HG03280 (cell line): Measurements from ENCODE around the gene PGLYRP4.
"Not testable (repeated sequence)": the region's sequence is repeated elsewhere in the genome, so short reads cannot be mapped to it uniquely, and the experiment has no call there.

Experiments used
- ATAC-seq: cut with Tn5 transposase; IDR thresholded peaks from one replicate; pipeline ENCODE4 v1.9.1; 2021; ENCODE audit warnings: mild to moderate bottlenecking, moderate library complexity; ENCODE audit not compliant: unreplicated experiment

Gene PGLYRP4

DNA sequence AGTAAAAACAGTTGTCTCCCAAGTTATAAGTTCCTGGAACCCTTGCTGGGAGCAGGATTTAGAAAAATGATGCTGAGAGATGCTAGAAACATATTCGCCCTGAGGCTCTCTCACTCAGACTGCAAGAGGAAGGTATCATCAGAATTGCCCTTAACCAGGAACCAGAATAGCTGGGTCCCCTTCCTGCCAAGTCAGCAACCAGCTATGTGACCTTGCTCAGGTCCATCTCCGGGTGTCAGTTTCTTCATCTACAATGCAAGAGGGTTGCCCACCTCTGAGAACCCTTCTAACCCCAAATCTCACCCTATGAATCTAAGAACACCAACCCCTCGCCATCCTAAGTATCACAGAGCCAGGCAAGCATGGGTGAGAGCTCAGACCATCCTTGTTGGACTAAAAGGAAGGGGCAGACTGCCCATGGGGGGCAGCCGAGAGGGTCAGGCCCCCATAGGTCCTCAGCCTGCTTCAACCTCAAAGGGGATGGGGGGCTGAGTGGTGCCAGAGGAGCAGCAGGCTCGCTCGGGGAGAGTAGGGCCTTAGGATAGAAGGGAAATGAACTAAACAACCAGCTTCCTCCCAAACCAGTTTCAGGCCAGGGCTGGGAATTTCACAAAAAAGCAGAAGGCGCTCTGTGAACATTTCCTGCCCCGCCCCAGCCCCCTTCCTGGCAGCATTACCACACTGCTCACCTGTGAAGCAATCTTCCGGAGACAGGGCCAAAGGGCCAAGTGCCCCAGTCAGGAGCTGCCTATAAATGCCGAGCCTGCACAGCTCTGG is 8.6 kb upstream of the PGLYRP4 start:
- ATAC-seq, result no peak

DNA sequence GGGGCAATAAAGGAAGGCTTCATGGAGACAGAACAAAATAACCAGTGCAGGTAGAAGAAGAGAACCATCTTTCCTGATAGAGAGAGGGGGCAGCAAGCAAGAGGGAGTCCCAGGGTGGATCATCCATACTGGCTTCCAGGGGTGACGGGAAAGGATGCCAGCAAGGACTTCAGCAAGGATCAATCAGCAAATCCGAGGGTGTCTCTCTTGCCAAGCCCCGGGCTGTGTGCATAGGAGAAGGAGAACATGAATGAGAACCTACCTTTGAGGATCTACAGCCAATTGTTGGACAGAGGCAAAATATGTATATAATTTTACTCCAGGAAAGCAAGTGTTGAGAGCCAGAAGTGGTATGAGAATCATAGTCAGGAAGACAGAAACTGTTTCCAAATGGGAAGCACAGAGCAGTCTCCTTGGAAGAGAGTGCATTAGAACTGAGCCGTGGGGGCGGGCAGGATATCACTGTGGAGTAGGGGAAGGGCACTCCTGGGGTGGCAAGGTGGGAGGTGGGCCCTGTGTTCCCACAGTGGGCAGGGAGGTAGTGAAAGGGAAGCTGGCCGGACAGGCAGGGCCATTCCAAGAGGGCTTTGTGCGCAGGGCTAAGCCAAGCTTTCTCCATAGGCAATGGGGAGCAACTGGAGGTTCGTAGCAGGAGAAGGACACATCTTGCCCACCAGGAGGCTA is 7.9 kb upstream of the PGLYRP4 start:
- ATAC-seq, result no peak

DNA sequence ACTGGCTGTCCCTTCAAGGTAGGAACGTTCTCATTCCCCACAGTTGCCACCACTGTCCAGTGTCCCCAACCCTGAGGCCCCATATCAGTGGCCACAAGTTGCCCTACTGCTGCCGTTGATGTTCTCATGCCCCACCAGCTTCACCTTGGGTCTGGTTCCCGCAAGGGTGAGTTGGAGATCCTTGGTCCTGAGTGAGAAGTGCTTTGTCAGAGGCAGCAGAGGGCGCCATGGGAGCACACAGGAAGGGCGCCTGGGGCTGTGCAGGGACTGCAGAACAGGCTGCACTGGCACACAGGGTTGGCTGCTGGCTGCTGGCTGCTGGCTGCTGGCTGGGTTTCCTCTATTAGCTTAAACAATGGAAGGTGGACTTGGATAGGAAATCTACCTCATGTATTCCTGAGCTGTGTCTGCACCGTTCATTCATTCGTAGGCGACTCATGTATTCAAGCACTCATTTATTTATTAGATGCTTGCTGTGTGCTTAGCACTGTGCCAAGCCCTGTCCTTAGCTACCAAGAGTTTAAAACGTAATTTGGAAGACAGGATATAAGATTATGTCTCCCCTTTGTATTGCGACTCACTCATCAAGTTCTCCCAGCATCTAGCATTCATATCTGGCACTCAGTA is 6.9 kb upstream of the PGLYRP4 start:
- no peak for ATAC-seq

DNA sequence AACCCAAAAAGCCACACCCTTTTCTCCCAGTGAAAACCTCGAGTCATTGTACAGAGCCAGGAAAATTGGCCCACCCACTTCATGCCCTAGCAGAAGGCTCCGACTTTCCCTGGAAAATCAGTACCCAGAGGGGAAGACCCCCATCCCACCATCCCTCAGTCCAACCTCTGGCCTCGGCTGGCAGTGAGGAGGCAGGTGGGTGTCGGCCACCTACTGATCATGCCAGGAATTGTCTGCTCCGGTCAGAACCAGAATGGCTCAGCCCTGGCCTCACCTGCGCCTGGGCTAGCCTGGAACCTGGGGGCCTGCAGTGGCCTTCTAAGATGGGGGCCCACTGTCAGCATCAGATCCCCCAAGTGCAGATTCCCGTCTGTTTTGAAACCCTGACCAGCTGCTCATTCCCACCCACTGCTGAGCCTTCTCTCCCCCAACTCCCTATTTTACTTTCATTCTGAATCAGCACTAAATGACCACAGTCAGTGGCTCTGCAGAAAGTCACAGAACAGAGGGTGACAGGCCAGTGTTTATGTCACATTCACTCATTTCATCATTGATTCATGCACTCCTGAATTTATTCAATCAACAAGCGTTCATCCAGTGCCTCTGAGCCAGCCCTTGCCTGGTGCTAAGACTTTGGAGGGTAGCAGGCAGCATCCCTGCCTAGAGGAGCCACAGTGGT is 6.0 kb upstream of the PGLYRP4 start:
- no peak for ATAC-seq

DNA sequence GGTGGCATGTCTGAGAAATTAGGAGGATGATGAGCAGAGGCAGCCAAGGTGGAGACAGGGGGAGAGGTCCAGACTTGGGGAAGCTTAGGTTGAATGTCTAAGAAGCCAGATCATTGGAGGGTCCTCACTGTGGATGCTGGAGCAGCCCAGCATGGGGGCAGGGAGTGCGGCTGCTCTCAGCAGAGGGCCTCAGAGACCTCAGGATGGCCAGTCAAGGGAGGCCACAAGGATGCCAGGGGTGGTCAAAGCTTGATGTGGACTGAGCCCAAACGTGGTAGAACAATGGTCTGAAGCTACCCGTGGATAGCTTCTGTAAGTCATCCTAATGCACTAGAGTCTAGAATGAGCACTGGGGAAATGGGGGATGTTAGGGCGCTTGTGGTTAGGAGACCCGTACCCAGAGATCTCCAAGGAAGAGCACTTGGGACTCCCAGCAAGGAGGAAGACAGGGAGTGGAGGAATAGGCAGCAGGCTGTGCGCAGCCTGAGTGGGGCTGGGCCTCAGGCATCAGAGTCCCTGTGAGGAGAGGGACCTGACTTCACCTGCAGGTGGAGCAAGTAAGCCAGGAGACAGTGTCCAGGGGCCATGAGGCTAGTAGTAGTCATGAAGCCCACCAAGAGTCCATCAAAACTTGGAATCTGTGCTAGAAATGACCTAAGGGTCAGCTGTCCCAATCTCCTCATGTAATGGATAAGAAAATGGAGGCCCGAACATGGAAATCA is 4.7 kb upstream of the PGLYRP4 start:
- no peak for ATAC-seq

DNA sequence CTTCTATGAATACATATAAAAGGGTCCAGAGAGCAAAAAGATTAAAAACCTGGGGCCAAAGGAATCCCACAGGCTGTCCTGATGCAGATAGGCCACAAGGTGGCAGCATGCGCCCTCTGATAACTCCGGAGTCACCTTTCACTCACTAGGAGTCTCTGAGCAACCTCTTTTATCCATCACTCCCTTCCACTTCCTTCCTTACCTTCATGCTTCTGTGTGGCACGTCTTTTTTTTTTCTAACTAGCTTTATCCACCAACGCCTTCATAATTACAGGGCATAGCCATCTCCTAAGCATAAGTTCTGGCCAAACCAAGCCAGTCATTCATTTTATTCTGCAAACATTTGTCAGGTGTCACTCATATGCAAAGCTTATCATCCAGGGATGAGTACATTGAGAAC is 3.9 kb upstream of the PGLYRP4 start:
- no peak for ATAC-seq

DNA sequence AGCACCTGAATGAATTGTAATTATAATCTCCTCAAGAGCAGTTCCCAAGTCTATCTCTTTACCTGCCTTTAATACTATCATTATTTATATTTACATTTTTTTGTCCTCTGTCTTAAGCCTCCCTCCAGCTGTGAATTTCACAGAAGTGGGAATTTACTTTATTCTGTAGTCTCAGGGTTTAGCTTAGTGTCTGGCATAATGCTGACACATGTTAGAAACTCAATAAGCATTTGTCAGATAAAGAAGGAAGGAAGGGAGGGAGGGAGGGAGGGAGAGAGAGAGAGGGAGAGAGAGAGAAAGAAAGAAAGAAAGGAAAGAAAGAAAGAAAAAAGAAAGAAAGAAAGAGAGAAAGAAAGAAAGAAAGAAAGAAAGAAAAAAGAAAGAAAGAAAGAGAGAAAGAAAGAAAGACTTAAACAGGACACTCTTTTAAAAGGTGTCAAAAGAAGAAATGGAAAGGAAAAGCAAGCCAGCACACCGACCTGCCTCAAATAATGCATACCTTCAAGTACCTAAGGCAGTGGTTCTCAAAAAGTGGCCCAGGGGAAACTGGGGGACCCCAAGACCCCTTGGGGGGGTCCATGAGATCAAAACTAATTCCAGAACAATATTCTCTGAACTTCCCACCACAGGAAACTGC is 1.8 kb upstream of the PGLYRP4 start:
- ATAC-seq, result no peak

DNA sequence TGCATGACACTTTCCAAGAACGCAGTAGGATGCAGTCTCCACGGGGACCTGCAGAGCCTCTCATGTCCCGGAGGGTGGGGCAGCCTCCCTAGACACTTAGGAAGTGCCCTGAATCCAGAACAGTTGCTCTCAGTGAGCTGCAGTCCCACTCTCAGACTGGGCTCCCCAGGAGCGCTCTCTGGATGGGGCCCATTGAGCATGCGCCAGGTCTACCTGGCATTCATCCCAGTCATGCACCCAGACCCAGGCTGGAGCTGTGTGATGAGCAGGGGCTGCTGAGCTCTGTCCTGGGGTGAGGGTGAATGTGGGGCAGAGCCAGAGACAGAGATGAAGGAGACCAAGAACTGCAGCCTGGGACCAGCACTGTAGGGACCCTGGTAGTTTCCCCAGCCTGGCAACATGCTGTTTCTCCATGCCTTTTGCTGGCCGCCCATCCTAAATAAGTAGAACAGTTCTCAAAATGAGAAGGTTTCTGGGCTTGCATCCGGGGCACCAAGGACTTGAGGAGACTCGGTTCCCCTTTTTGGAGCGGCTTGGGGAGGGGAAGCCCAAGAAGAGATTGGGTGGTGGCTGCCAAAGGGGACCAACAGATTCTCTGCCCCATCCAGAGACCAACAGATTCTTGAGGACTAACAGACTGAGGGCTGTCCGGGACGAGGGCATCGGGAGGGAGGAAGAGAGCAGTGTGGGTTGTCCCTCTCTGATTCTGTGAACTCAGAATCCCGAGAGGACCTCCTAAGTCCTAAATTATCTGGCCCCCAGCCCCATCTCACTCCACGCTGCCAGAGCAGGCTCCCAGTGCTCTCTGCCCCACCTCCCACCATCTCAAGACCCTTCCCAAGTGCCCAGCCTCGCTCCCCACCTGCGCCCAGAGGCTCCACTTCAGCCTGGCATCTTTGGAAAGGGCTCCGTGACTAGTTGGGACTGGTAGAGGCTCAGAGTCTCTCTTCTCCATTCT is 1.0 kb upstream of the PGLYRP4 start:
- no peak for ATAC-seq

DNA sequence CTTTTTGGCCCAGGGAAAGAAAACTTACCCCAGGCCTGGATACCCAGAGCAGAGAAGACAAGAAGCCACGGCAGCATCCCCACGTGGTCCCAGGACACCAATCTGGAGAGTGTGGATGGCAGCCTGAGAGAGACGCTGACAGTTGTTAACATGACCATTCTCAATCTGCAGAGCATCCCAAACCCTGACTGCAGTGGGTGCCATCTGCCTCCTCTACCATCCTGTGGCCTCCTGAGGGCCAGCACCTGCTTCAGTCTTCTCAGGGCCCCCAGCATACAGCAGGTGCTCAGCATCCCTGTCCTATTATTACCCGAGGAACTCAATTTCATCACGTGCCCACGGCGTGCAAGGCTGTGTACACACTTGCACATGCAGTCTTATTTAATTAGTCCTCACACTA is 785 bp downstream of the PGLYRP4 start:
- ATAC-seq, result no peak

DNA sequence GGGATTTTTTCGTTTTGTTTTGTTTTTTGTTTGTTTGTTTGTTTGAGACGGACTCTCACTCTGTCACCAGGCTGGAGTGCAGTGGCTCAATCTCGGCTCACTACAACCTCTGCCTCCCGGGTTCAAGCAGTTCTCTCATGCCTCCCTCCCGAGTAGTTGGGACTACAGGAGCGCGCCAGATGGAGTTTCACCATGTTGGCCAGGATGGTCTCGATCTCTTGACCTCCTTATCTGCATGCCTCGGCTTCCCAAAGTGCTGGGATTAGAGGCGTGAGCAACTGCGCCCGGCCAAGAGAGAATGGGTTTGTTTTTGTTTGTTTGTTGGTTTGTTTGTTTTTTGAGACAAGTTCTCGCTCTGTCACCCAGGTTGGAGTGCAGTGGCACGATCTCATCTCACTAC is 1.6 kb downstream of the PGLYRP4 start:
- ATAC-seq, result not testable (repeated sequence)

DNA sequence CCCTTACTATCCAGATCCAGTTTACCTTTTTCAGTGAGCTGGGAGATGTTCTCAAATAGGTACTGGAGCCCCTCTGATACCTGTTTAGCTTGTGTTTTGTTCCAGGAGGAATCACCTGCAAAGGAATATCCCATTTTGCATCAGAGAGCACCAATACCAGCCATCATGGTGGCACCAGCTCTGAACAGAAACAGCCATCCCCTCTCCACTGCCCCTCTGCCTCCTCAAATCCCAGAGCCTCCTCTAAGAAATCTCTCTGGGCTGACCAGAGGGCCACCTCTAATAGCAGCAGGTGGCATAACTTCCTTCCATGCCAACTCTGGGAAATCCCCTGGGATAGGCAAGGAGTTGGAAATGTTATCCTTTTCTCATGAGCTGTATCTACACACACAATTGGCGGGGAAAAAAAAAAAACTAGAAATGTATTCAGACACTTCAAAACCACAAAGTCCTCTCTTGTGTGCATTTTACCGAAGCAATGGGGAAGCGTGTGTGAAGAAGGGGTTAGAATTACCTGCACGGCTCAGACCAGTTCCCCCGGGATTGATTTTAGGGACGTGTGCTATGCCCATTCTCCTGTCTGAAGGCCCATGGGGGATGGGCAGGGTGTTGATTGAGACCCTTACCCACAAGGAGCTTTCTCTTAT is 2.4 kb downstream of the PGLYRP4 start:
- ATAC-seq, result no peak

DNA sequence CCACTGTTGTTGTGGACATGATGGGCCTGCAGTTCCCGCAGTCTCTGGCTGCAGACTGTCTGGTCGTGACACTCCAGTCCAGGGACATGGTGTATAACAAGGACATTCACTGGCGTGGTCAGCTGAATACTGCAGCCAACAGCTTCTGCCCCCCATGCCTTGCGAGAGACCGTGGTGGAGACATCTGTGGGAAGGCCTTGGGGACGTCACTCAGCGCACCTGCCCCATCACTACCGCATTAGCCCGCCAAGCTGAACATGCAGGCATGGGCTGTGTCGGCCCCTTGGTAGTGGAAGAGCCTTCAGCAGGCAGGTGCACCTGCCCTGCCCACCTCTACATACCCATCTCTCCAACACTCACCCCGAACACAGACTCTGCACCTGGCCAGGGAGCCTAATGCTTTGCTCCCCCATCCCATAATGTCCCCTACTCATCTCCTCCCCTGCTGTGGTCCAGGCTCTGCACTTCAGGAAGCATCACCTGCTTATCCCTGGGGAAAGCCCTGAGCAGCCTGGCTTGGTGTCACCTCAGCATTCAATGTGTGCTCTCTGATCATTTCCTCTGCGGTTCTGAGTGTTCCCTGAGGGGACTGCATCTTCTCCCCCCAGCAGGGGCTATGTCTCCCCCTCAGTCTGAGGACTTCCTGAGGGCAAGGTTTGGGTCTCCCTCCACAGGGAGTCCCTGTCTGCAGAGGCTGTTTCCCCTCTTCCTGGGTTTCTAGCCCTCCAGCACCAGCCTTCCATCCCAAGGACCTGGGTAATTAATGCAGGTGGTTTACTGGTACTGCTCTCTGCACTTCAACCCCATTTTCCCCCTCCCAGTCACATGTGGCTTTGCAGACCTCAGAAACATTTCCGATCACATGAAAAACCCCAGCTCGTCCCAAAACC is 3.2 kb downstream of the PGLYRP4 start:
- no peak for ATAC-seq

DNA sequence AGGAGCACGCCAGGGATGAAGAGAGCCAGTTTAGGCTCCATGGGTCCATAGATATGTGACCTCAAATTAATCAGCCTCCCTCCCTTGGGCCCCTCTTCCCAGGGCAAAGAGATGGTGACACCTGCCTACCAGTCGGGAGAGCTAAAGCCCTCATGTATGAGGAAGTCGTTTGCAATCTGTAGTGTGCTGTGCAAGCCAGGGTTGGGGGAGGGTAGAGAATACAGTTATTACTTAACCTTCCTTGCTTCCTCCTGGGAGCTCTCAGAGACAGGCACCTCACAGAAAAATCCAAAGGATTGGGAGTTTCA is 4.0 kb downstream of the PGLYRP4 start:
- no peak for ATAC-seq

DNA sequence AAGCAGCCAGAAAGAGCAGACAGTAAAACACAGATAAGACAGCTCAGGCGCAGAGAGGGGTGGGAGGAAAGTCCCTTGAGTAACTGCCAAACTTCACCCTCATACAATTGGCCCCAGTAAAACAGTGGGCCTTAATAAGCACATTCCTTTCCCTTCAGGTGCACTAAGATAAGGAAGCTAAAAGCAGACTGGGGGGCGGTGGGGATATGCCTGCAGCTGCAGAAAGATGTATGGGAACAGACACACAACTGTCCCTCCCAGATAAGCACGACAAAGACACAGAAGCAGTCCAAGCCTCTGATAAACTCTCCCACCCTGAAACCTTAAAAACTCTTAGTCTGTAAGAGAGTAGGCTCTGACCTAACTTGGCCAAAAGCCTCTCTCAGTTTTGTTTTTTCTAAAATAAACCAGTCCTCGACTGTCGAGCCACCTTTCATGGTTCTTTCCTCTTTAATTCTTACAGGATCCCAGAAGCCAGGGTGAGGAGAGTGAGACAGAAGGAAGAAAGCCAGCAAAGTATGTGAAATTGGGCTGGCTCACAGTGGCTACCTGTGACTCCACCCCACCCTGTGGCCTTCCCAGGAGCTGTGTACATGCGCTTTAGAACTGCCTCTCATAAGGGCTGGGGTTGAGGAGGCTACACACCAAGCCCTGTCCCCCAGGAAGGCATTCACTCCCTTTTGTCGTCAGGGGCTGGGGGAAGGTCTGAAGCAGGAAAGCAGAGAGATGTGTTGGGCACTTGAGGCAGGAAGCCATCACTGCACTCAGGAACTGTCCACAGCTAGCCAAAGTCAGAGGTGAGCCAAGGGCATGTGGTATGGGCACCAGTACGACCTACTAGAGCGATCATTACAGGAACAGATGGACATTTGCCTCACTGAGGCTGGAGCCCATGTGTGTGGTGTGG is 4.6 kb downstream of the PGLYRP4 start:
- ATAC-seq, result no peak

DNA sequence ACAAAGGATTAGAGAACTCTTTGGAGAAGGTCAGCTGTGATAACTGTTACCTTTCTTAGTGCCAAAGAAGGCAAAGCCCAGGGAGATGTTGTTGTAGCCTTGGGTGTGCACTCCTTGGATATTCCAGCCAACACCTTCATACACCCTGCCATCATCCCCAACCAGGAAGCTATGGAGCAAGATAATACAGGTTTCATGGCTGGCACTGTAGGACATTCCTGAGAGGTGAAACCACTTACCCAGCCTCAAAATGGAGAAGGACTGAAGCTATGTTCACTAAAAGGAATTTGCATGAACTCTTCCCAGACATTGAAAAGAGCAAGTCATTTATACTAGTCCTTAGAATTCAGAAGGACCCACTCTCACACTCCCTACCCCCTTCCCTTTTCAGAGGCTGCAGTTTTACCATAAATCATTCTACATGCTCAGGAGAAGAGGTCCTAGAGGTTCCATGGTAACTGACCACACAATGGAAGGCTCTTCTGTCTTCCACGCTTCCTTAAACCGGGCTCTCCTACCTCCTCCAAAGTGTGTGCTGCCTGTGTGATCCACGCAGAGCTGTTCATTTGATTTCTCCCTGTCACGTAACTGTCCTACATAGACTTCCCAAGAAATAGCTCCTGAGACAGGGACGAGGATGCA is 5.5 kb downstream of the PGLYRP4 start:
- no peak for ATAC-seq

DNA sequence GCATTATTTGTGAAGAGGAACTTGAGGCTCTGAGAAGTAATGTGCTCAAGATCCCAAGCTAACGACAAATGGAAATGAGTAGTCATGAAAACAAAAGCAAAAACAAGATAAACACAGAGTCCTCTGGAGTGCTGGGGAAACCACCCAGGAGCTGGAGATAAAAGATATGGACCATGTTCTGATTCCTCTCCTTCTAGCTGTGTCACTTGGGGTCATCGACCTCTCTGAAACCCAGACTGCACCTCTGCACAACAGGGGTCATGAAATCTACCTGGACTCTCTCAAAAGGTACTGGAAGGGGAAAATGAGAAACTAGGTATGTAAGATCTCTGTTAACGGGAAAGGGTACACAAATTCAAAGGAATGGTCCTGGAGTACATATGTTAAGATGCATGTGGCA is 6.5 kb downstream of the PGLYRP4 start:
- ATAC-seq, result no peak
